DOHH2 (cell line): ENCODE measurements around the gene NRSN2.
"Not testable (repeated sequence)": the region's sequence is repeated elsewhere in the genome, so short reads cannot be mapped to it uniquely, and the experiment has no call there.

ENCODE experiments used
- H3F3A ChIP-seq: fragments of 200-600 bp; sonication (generic), shearing (Covaris generic); 2 replicates; pipeline ENCODE4 v1.6.0; 2016; ENCODE audit warnings: antibody characterized with exemption, mild to moderate bottlenecking; ENCODE audit not compliant: control insufficient read depth, insufficient read depth
- H3K27ac ChIP-seq: fragments of 200-600 bp; sonication (generic); 2 replicates; pipeline ENCODE4 v1.5.1; 2014; ENCODE audit warnings: low read depth, mild to moderate bottlenecking, low read length, moderate library complexity
- H3K27me3 ChIP-seq: fragments of 200-600 bp; sonication (generic); 2 replicates; pipeline ENCODE4 v1.6.1; 2014; ENCODE audit warnings: mild to moderate bottlenecking, low read length, mixed read lengths; ENCODE audit not compliant: control insufficient read depth
- H3K36me3 ChIP-seq: fragments of 200-600 bp; sonication (generic); 2 replicates; pipeline ENCODE4 v1.6.1; 2014; ENCODE audit warnings: mild to moderate bottlenecking, low read length, moderate library complexity, mixed read lengths; ENCODE audit not compliant: control insufficient read depth
- H3K4me1 ChIP-seq: fragments of 200-600 bp; sonication (generic); 2 replicates; pipeline ENCODE4 v1.6.1; 2014; ENCODE audit warnings: mild to moderate bottlenecking, low read length, mixed read lengths; ENCODE audit not compliant: control insufficient read depth
- H3K4me2 ChIP-seq: fragments of 200-600 bp; sonication (generic); 2 replicates; pipeline ENCODE4 v1.6.0; 2014; ENCODE audit warnings: mild to moderate bottlenecking, low read length, moderate library complexity
- H3K4me3 ChIP-seq: fragments of 200-600 bp; sonication (generic); 2 replicates; pipeline ENCODE4 v1.5.1; 2014; ENCODE audit warnings: mild to moderate bottlenecking, low read length, mixed read lengths
- H3K79me2 ChIP-seq: fragments of 200-600 bp; sonication (generic); 2 replicates; pipeline ENCODE4 v1.6.1; 2014; ENCODE audit warnings: mild to moderate bottlenecking, low read length, mixed read lengths; ENCODE audit not compliant: control insufficient read depth
- H3K9me2 ChIP-seq: fragments of 200-600 bp; sonication (generic); replicated peaks from 2 replicates; pipeline ENCODE4 v1.6.1; 2014; ENCODE audit warnings: mild to moderate bottlenecking, low read length, mixed read lengths; ENCODE audit not compliant: control insufficient read depth
- H3K9me3 ChIP-seq: fragments of 200-600 bp; sonication (generic); 2 replicates; pipeline ENCODE4 v1.6.1; 2014; ENCODE audit warnings: antibody characterized with exemption, low read length, mixed read lengths; ENCODE audit not compliant: control insufficient read depth, insufficient read depth
- H4K20me1 ChIP-seq: fragments of 200-600 bp; sonication (generic); 2 replicates; pipeline ENCODE4 v1.6.0; 2014; ENCODE audit warnings: low read depth, mild to moderate bottlenecking, antibody characterized with exemption, low read length, moderate library complexity; ENCODE audit not compliant: control insufficient read depth, insufficient read depth
- CTCF ChIP-seq: fragments of 200-600 bp; sonication (generic); IDR thresholded peaks from one replicate; pipeline ENCODE4 v1.5.1; 2014; ENCODE audit warnings: antibody characterized with exemption, mild to moderate bottlenecking, low read depth, low read length; ENCODE audit not compliant: poor library complexity, severe bottlenecking
- EZH2phosphoT487 ChIP-seq: fragments of 200-600 bp; sonication (generic); IDR thresholded peaks from 2 replicates; pipeline ENCODE4 v1.6.1; 2017; ENCODE audit warnings: borderline replicate concordance, mild to moderate bottlenecking, antibody characterized with exemption, low read length, moderate library complexity, mixed read lengths

Gene NRSN2

GRCh38 chr20:388034-388994 is 41.4 kb downstream of the NRSN2 start:
- Histone ChIP-seq H3K79me2 (peaks cover 30% of the 10 kb centered on the region), H3K9me3 (no peaks in the 10 kb centered on the region), H3K9me2 (no peaks in the 10 kb centered on the region), H3K4me3 (no peak overlapping the region), H3K36me3 (peaks cover 55% of the 10 kb centered on the region), H3F3A (no peaks in the 10 kb centered on the region), H3K27me3 (no peaks in the 10 kb centered on the region), H4K20me1 (peaks cover 2% of the 10 kb centered on the region; the same call in 1 of the 2 replicates), H3K4me2 (no peak overlapping the region), H3K4me1 (no peaks in the 10 kb centered on the region), H3K27ac (no peak overlapping the region)
- TF ChIP-seq CTCF (no peak), EZH2phosphoT487 (no peak)

GRCh38 chr20:389220-389619 is 42.3 kb downstream of the NRSN2 start:
- no peaks in the 10 kb centered on the region for H4K20me1 ChIP-seq
- no peaks in the 10 kb centered on the region for H3F3A ChIP-seq
- no peaks in the 10 kb centered on the region for H3K9me3 ChIP-seq
- H3K4me2 ChIP-seq: no peak overlapping the region
- no peaks in the 10 kb centered on the region for H3K4me1 ChIP-seq
- no peak overlapping the region for H3K27ac ChIP-seq
- TF ChIP-seq EZH2phosphoT487 (no peak), CTCF (no peak)
- H3K36me3 ChIP-seq: peaks cover 61% of the 10 kb centered on the region
- H3K9me2 ChIP-seq: no peaks in the 10 kb centered on the region
- H3K4me3 ChIP-seq: no peak overlapping the region
- H3K79me2 ChIP-seq: peaks cover 21% of the 10 kb centered on the region
- no peaks in the 10 kb centered on the region for H3K27me3 ChIP-seq

- TF ChIP-seq EZH2phosphoT487 (no peak), CTCF (no peak)
- Histone ChIP-seq H3K36me3 (peaks cover 77% of the 10 kb centered on the region), H3K79me2 (peaks cover 6% of the 10 kb centered on the region; the same call in 1 of the 2 replicates), H3K9me3 (no peaks in the 10 kb centered on the region), H3K4me2 (no peak overlapping the region), H3K4me1 (no peaks in the 10 kb centered on the region), H3K4me3 (no peak overlapping the region), H4K20me1 (no peaks in the 10 kb centered on the region), H3K9me2 (no peaks in the 10 kb centered on the region), H3K27ac (no peak overlapping the region), H3K27me3 (no peaks in the 10 kb centered on the region), H3F3A (no peaks in the 10 kb centered on the region)
These were observed 44.3 kb downstream of the NRSN2 start for GRCh38 chr20:391041-391711.

GRCh38 chr20:393296-393695 is 46.4 kb downstream of the NRSN2 start:
- H3K4me1 ChIP-seq, H3K27me3 ChIP-seq, H3K9me2 ChIP-seq, H3K79me2 ChIP-seq, H3K4me3 ChIP-seq, H3K4me2 ChIP-seq, H3K27ac ChIP-seq, H4K20me1 ChIP-seq, H3F3A ChIP-seq, H3K9me3 ChIP-seq: not testable (repeated sequence)
- peaks cover 83% of the 10 kb centered on the region for H3K36me3 ChIP-seq
